Measurements from ENCODE around the gene CD96. TPM values are rescaled to one million over a fixed set of nuclear protein-coding genes. Genes with fewer than 3 reads are reported as not detected.

CD96 gene
- total RNA-seq, 1 donor from 2014 or later = not detected

GRCh38 chr3:111592936-111593335 lies 50.9 kb downstream of the CD96 start:
- no peak for DNase-seq (ENCODE audit: low read depth, low spot score)

DNA sequence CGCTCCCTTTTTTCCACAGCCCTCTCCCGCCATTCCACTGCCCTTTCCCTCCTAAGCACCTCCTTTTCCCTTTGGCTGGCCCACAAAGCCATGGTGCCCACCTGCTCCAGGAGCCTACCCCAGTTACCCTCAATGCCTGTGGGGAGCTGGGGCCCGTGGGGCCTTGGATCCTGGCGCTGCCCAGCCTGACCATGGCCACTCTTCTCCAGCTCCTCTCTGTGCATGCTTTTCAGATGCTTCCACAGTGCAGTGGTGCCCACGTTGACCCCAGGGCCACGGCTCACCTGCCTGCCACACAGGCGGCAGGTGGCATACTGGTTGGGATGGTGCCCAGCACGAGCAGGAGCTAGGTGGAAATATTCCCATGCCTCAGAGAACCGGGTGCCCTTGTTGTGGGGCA lies 51.7 kb downstream of the CD96 start:
- DNase-seq (ENCODE audit: low read depth, low spot score) = no peak

- DNase-seq (ENCODE audit: low read depth, low spot score) = no peak
Observed at GRCh38 chr3:111594205-111594604, 52.2 kb downstream of the CD96 start.

DNA sequence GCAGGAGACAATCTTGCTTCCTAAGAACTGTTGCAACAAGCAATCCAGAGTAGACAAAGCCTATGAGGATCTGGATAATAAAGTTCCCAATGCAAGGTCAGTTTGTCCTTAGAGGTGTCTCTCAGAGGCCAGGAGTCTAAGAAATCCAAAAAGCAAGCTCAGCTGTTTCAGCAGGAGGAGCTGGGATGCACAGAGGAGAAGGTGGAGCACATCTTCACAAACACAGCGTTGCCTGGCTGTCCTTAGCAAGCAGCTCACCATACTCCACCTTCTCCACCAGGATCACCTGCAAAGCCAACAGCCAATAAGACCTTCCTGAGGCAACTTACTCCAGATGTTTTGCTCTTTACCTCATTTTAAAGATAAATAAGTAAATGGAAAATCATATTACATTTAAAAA lies 52.8 kb downstream of the CD96 start:
- no peak for DNase-seq (ENCODE audit: low read depth, low spot score)

DNA sequence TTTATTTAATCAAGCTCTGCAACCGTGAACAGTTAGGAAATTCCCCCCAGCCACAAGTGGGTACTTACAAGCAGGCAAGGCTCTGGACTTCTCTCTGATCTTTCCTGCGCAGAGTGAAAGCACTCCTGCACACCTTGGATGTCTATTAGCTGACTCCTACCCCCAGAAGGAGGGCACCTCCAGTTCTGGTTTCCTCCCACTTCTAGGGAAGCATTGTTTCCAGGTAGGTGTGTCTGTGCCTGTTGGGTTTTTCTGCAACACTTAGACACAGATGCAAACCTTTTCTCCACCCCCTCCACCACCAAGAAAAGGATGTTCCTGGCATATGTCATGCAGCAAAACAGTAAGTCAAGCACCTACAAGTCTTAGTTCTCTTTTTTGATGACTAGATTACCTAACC lies 53.2 kb downstream of the CD96 start, which contains the start of gene ZBED2:
ZBED2 (minus strand) TSS at position 115 of the 400 bp plus-strand sequence. CDS start 1,145 bp downstream, outside the sequence.
- no peak for DNase-seq (ENCODE audit: low read depth, low spot score)

DNA sequence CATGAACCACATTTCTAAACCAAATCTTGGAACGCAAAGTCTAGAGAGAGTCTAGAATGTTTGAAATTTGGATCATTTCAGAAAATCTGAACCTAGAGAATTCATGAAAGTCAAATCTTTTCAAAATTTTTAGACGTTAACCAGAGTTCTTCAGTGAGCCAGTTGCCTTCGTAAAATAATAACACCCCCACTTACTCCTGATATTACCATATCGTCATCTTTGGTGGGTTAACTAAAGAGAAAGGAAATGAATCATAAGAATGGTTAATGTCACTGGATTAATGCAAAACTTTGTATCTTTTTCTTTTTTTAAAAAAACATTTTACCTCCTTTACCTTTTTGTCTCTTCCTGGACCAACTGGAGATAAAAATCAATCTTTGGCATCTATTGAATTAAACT lies 54.3 kb downstream of the CD96 start:
- no peak for DNase-seq (ENCODE audit: low read depth, low spot score)

DNA sequence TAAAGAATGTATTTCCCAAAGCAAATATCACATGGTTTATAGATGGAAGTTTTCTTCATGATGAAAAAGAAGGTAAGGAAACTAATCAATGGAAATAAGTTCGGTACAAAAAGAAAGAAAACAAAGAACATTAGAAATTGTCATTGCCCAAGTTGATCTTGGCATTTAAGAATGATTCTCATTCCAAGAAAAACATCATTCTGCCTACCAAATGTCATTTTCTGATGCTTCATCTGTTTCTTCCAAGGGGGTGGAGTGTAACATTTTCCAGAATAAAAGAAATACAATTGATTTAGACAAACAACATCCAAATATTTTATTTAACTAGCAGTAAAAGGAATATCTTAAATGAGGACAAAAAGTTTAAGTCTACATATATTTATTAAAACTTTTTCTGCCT lies 56.1 kb downstream of the CD96 start:
- no peak for DNase-seq (ENCODE audit: low read depth, low spot score)

DNA sequence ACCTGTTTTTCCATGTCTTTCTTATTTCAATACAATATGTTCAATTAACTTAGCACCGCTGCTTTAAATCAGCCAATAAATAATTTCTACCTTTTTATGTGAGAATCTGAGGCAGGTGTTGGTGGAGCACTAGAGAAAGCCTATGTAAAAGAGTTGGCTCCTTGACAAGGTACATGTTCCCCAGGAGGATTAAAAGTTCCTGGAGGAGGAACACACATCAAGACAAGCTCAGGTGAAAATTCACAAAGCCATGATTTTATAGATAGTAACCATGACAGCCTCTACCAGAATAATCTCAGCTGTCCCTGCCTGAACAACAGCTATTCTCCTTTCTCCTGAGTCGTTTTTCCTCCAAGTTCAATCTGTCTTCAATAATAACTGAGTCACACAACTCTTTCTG lies 56.6 kb downstream of the CD96 start:
- DNase-seq (ENCODE audit: low read depth, low spot score) = no peak

GRCh38 chr3:111601810-111602209 lies 59.8 kb downstream of the CD96 start:
- DNase-seq (ENCODE audit: low read depth, low spot score) = no peak

- DNase-seq (ENCODE audit: low read depth, low spot score) = no peak
Observed at GRCh38 chr3:111603679-111604078, 61.7 kb downstream of the CD96 start.

DNA sequence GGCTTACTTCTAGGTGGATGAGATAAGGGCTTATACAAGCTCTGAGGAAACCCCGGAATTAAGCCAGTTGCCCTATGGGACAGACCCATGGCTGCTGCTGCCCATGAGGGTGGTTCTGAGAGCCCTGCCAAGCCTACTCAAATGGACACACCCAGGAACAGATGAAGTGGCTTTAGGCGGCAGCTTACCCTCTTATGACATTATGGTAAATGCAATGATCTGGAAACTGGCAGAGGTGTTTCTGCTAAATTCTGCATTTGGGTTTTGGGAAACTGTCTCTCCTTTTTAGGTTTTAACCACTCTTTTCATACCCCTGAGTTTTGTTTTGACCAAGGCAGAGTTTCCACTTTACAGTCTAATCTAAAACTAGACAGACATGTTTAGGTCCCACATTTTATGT lies 62.1 kb downstream of the CD96 start:
- no peak for DNase-seq (ENCODE audit: low read depth, low spot score)

GRCh38 chr3:111605018-111605417 lies 63.0 kb downstream of the CD96 start:
- no peak for DNase-seq (ENCODE audit: low read depth, low spot score)

DNA sequence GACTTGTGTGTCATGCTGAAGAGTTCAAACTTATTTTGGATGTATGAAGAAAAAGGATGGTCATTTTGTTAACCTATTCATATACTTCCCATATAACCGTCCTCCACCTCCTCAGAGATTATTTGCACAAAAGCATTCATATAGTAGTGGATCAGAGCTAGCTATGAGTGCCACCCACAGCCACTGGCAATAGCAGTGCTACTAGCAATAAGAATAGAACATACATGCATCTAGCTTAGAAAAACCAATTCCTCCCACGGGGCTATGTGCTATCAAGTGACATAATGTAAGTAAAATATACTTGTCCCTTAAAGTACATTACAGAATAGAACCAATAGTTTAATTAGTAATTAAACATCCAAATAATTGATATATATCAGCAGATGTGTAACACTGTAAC lies 63.5 kb downstream of the CD96 start:
- DNase-seq (ENCODE audit: low read depth, low spot score) = no peak

DNA sequence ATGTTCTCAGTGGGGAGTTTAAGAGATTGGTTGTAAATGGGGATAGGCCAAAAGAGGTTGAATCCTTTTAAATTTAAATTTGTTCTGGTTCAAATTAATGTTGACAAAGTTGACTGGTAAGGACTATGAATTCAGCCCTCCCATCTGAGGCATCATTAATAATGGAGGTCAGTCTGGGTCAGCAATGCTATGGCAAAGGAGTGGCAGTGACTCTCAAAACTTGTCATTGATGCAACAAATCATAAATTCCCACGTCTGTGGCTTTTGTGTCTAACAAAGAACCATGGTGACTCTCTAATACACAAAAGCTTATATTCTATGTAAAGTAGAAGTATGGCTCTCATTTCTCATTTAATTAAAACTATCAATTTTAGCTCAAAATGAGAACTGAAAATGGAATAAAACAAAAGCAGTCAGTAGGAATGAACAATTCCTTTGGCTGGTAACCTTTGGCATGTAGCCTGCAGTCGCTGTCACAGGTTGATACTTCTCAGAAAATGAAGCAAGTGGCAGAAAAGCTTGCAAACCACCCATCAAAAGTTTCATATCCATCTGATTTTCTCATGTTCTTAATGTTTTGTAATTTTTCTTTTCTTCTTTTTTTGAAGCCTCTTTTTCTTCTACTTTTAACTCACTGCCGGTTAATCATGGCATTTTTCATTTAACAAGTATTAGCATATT lies 65.4 kb downstream of the CD96 start:
- no peak for DNase-seq (ENCODE audit: low read depth, low spot score)

DNA sequence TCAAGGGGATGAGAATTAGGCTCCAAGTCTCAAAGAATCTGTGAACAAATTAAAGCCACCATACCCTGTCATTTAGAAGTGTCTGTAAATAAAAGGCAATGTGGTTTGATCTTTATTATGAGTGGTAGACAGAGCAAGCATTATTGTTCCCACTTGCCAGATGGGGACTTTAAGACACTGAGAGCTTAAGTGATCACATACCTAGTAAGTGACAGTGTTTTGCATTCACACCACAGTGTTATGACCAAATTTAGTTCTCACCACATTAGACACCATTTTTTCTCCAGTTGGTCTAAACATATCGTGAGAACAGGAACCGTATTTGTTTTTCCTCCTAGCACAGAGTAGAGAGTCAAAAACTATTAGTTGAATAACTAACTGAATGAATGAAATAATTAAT lies 66.4 kb downstream of the CD96 start:
- no peak for DNase-seq (ENCODE audit: low read depth, low spot score)

DNA sequence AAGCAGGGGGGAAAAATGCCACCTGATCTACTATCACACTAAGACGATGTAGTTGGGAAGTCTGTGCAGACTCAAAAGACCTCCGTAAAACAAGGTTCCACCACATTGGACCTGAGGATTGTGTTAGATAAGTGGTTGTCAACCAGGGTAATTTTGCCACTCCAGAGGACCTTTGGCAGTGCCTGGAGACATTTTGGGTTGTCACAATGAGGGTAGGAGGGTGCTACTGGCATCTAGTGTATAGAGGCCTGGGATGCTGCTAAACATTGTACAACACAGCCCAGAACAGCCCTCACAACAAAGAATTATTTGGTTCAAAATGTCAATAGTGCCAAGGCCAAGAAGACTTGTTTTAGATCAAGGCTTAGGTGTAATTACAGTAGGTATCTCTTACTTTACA lies 67.7 kb downstream of the CD96 start:
- no peak for DNase-seq (ENCODE audit: low read depth, low spot score)

DNA sequence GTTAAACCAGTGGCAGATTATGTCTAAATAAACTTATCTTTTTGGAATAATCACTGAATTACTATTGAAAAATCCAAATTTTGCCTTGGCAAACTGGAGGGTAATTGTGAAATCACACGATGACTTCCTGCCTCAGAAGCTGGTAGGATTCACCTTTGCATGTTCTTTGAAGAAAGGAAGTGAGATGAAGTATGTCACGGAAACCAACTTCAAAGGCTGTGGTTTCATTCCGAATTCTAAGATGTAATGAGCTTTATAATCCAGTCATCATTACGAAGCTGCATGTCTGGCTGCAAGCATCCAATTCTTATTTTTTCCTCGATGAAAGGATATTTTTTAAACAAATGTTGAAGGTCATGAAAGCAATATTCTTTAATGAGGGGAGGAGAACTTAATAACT lies 68.2 kb downstream of the CD96 start:
- no peak for DNase-seq (ENCODE audit: low read depth, low spot score)

DNA sequence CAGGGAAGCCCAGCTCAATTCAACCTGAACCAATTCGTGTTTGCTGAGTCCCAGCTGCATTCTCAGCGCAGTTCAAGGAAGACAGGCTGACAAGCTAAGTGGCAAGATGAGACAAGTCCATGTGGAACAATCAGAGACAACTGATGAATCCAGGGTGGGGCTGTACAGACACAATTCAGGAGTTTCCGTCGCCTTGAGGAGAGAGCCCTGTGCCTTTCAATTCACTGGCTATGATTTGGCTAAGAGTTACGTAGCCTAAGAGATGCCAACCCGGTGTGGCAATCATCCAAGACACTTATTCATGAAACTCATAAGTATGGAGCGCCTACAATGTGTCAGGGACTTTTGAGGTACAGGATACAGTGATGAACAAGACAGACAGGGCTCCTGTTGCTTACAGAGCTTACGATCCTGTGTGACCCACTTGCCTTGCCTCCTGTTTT lies 68.6 kb downstream of the CD96 start:
- DNase-seq (ENCODE audit: low read depth, low spot score) = no peak

DNA sequence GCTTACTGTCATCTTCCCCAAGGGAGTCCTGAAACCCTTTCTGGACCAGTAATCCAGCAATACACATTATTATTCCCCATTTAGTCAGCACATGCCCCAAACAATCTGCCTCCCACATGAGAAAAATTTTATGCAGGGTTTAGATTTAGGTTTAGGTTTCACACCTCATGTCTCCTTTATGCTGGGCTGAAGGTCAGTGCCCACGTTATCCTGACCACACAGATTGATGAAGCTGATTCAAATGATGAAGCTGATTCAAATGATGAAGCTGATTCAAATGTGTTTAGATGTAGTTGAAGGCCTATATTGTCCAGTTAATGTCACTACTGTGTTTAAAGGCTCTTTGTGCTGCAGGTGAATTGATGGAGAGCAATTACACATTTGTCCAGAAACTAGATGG lies 71.3 kb downstream of the CD96 start:
- no peak for DNase-seq (ENCODE audit: low read depth, low spot score)

GRCh38 chr3:111615880-111616279 lies 73.9 kb downstream of the CD96 start:
- DNase-seq (ENCODE audit: low read depth, low spot score) = no peak

DNA sequence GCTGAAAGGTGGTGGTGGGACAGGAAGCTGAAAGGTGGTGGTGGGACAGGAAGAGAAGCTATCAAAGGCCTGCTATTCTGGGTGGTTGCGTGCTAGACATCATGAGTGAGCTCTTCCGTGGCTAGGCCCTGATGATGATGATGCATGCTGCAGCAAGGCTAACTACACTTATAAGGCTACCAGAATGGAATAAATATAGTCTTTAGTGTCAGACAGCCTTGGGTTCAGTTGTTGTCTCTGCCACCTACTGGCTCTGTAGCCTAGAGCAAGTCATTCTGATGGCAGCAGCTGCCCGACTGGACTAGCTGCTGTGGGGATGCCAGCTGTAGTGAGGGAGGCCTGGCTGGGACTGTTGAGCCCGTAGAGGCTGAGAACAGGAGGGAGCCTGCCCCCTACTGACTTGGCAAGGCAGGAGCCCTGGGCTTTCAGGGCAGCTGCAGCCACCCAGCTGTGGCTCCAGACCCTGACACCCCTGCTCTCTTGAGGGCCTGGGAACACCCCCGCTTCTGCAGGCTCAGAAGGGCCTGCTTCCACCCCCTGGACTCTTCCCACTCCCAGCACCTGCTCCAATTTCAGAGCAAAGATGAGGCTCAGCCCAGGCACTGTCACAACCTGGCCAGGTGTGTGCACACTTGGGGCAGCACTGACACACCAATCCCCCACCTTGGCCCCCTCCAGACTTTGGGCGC lies 74.6 kb downstream of the CD96 start:
- no peak for DNase-seq (ENCODE audit: low read depth, low spot score)

- no peak for DNase-seq (ENCODE audit: low read depth, low spot score)
Observed at GRCh38 chr3:111617406-111617805, 75.4 kb downstream of the CD96 start.

DNA sequence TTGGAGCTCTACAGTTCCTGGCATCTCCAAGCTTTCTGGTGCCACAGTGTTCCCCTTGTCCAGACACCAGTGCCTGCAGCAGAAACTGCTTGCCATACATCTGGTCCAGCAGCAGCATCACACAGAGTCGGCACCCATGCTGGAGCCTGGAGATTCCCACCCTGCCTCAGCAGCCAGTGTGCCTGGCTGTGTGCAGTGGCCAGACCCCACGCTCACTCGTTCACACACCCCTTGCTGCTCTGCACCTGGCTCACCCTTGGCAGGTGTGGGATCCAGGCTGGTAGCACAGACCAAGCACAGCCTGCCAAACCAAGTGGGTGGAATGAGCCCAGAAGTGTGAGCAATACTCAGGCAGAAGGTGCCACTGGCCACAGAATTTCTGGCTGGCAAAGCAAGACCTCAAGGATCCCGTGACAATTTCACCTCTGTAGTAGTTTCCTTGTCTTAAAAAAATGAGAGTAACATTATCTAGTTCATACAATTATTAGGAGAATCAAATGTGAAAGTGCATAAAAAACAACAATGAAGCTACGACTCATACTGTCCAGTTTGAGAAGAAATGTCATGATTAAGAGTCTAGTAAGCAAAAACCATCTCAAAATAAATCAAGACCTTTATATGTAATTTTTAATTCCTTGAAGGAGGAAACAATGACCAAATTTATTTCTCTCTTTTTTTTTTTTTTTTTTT lies 76.1 kb downstream of the CD96 start:
- no peak for DNase-seq (ENCODE audit: low read depth, low spot score)
